Fibroblast of the aortic adventitia (primary cell): ENCODE data around the gene RHEX. TPM values are rescaled to one million over a fixed set of nuclear protein-coding genes. Genes with fewer than 3 reads are reported as not detected.
"Not testable (repeated sequence)": the region's sequence is repeated elsewhere in the genome, so short reads cannot be mapped to it uniquely, and the experiment has no call there.

Source experiments
- DNase-seq: peaks from one replicate; pipeline ENCODE4 v3.0.0-alpha.2; 2010; ENCODE audit warnings: low read depth
- H3K4me3 ChIP-seq: 2 replicates; pipeline ENCODE4 v1.5.1; 2011; ENCODE audit warnings: low read depth, mild to moderate bottlenecking, control low read depth, low read length, moderate library complexity
- CTCF ChIP-seq: IDR thresholded peaks from 2 replicates; pipeline ENCODE4 v1.5.1; 2011; ENCODE audit warnings: mild to moderate bottlenecking, low read length, control low read depth, inconsistent platforms; ENCODE audit not compliant: insufficient read depth
- total RNA-seq: library from RNA; depleted of rRNA; stranded (reverse); fragments of >200 nt; gene quantifications from 2 replicates; pipeline ENCODE4 v1.2.3, GENCODE V29; 2012; ENCODE audit warnings: low replicate concordance

RHEX gene
- total RNA-seq = not detected in 2 replicates

- H3K4me3 ChIP-seq, DNase-seq: not testable (repeated sequence)
Observed at GRCh38 chr1:206052919-206053610, at the start of gene RHEX. Gene RHEX, plus strand, starts transcription at chr1:206053173. Its CDS starts 44,656 bp downstream, at chr1:206097829.

GRCh38 chr1:206003854-206004800, 48.8 kb upstream of the RHEX start:
- H3K4me3 ChIP-seq = no peak overlapping the region
- DNase-seq = no peak
- no peak for TF ChIP-seq CTCF

- no peak overlapping the region for H3K4me3 ChIP-seq
- TF ChIP-seq CTCF = no peak
- DNase-seq = no peak
Observed at GRCh38 chr1:206004826-206005225, 48.1 kb upstream of the RHEX start.

GRCh38 chr1:206005234-206005633, 47.7 kb upstream of the RHEX start:
- H3K4me3 ChIP-seq = no peak overlapping the region
- no peak for TF ChIP-seq CTCF
- no peak for DNase-seq

GRCh38 chr1:206005778-206006180, 47.2 kb upstream of the RHEX start:
- no peak for DNase-seq
- H3K4me3 ChIP-seq = no peak overlapping the region
- TF ChIP-seq CTCF = no peak

- no peak for TF ChIP-seq CTCF
- DNase-seq = no peak
- no peak overlapping the region for H3K4me3 ChIP-seq
Observed at GRCh38 chr1:206006946-206007345, 46.0 kb upstream of the RHEX start.

- no peak overlapping the region for H3K4me3 ChIP-seq
- no peak for TF ChIP-seq CTCF
Observed at GRCh38 chr1:206010060-206010459, 42.9 kb upstream of the RHEX start.

More at GRCh38 chr1:206010060-206010459, 42.9 kb upstream of the RHEX start:
- DNase-seq = no peak
